Measurements from ENCODE around the gene ASCL4.

DNA sequence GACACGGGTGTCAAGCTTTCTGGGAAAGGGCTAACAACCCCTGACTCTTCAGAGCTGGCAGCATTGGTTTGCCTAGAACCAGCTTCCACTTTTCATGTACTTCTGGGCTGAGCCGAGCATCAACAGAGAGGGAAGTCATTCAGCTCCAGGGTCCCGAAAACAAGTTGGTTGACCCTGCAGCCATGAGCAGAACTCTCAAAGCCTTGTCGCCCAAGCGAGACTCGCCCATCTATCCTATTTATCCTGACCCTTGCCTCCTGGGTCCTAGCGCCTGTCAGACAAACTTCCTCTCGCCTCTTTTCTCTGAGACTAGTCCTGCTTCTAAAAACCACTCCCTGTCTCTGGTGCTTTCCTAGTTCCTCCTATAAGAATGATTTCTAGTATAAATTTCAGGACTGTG lies 47.9 kb downstream of the ASCL4 start:
- TF ChIP-seq, protein P1, sequence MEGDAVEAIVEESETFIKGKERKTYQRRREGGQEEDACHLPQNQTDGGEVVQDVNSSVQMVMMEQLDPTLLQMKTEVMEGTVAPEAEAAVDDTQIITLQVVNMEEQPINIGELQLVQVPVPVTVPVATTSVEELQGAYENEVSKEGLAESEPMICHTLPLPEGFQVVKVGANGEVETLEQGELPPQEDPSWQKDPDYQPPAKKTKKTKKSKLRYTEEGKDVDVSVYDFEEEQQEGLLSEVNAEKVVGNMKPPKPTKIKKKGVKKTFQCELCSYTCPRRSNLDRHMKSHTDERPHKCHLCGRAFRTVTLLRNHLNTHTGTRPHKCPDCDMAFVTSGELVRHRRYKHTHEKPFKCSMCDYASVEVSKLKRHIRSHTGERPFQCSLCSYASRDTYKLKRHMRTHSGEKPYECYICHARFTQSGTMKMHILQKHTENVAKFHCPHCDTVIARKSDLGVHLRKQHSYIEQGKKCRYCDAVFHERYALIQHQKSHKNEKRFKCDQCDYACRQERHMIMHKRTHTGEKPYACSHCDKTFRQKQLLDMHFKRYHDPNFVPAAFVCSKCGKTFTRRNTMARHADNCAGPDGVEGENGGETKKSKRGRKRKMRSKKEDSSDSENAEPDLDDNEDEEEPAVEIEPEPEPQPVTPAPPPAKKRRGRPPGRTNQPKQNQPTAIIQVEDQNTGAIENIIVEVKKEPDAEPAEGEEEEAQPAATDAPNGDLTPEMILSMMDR (IDR thresholded peaks at IDR 0.05) = no peak
- TF ChIP-seq POLR2A (IDR thresholded peaks at IDR 0.05) = no peak

Data from lower leg skin (tissue), 3 donors.